ENCODE data around the gene NPC1. TPM values are rescaled to one million over a fixed set of nuclear protein-coding genes. Genes with fewer than 3 reads are reported as not detected.

NPC1 gene
- total and polyA plus RNA-seq, 2 donors (not counting 3 experiments of a cell fraction or from before 2014, with no cell fraction given) = 40.6 to 45.2 TPM

DNA sequence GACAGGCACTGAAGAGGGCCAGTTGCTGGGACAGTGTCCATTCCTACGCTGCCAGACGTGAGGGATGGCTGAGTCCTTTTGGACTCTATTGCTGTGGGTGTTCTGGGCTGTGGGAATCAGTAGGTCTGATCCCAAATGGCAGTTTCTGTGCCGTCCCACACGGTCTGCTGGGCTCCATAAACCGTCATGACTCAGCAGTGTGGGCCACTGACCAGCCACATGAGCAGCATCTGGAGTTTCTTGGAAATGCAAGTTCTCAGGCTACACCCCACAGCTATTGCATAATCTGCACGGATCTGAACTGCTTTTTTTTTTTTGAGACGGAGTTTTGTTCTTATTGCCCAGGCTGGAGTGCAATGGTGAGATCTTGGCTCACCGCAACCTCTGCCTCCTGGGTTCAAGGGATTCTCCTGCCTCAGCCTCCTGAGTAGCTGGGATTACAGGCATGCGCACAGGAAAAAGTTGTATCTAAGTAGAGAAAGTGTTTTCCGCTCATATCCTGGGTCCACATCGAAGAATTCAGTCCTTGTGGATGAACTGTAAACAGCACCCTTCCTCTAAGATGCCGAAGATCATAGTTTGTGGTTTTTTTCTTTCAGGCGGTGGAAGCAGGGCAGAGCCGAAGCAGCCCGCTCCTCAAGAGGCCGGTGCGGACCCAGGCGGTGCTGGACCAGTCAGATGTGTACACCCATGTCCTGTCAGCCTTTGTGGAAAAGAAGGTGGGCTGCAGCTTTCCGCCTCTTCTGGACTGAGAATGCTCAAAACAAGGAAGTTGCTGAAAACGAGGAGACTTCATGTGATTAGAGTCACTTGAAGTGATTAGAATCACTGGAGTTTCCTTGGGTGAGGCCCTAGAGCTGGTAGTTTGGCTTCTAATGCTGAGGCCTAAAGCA is 57.5 kb downstream of the NPC1 start:
- POLR2A ChIA-PET = no interaction called here
- H3K79me2 ChIP-seq (ENCODE audit: control insufficient read depth, insufficient read depth, low read length) = no peaks in the 10 kb centered on the region
- peaks cover 29 to 35% of the 10 kb centered on the region in 2 experiments for H3K36me3 ChIP-seq (ENCODE audit: control insufficient read depth in 2 of 2, extremely low read depth in 1 of 2, insufficient read depth in 2 of 2, low read length in 2 of 2)
- no peak overlapping the region for H2AFZ ChIP-seq (ENCODE audit: low read depth, low read length)
- intact Hi-C loops (cut with micrococcal nuclease) (no loop called here), dilution Hi-C loops (cut with MboI; ENCODE audit: extremely low pct_ligation_motif_present, low sequenced_read_pairs) (no loop called here)
- CTCF ChIA-PET = interaction anchor here (0.6 to 1.5 kb wide), 2 partner anchors 13 to 174 kb away, joined by 3 to 4 read pairs; no protein-coding TSS in a partner anchor
- no peaks in the 10 kb centered on the region for H3K9me1 ChIP-seq (replicated peaks; ENCODE audit: control insufficient read depth, extremely low read depth, insufficient read depth, low read length)
- no peaks in the 10 kb centered on the region for H3K9me3 ChIP-seq (replicated peaks; ENCODE audit: control insufficient read depth, insufficient read depth, low read length)
- no peak overlapping the region for H3K9ac ChIP-seq (replicated peaks; ENCODE audit: extremely low read depth, insufficient read depth, low read length)
- DNase-seq (ENCODE audit: low read depth, low spot score) = no peak
- H3K4me1 ChIP-seq (ENCODE audit: control insufficient read depth, extremely low read depth, insufficient read depth, low read length) = peaks cover 9% of the 10 kb centered on the region
- no TSS peak for BruUV-seq (replicated peaks)
- FAIRE-seq = no peak
- no peak overlapping the region for H3K27ac ChIP-seq (ENCODE audit: insufficient read depth, low read depth, low read length)
- H4K20me1 ChIP-seq (replicated peaks; ENCODE audit: control insufficient read depth, extremely low read depth, insufficient read depth, low read length) = no peaks in the 10 kb centered on the region
- no peaks in the 10 kb centered on the region for H3K27me3 ChIP-seq (ENCODE audit: control insufficient read depth in 2 of 2, insufficient read depth in 2 of 2, low read length in 2 of 2)
- TF ChIP-seq JUN (IDR thresholded peaks at IDR 0.05; ENCODE audit: borderline replicate concordance, insufficient read depth, insufficient read length, low read depth) = no peak
- no peak for TF ChIP-seq POLR2AphosphoS5 (IDR thresholded peaks at IDR 0.05; ENCODE audit: insufficient read depth, low read depth, low read length)
- no peak for TF ChIP-seq MYC (IDR thresholded peaks at IDR 0.05; ENCODE audit: low read depth, low read length)
- TF ChIP-seq FOS (IDR thresholded peaks at IDR 0.05; ENCODE audit: borderline replicate concordance, insufficient read depth, low read length) = no peak
- TF ChIP-seq, protein P1, sequence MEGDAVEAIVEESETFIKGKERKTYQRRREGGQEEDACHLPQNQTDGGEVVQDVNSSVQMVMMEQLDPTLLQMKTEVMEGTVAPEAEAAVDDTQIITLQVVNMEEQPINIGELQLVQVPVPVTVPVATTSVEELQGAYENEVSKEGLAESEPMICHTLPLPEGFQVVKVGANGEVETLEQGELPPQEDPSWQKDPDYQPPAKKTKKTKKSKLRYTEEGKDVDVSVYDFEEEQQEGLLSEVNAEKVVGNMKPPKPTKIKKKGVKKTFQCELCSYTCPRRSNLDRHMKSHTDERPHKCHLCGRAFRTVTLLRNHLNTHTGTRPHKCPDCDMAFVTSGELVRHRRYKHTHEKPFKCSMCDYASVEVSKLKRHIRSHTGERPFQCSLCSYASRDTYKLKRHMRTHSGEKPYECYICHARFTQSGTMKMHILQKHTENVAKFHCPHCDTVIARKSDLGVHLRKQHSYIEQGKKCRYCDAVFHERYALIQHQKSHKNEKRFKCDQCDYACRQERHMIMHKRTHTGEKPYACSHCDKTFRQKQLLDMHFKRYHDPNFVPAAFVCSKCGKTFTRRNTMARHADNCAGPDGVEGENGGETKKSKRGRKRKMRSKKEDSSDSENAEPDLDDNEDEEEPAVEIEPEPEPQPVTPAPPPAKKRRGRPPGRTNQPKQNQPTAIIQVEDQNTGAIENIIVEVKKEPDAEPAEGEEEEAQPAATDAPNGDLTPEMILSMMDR (IDR thresholded peaks at IDR 0.05; ENCODE audit: extremely low read depth in 1 of 2, insufficient read depth in 1 of 2, low read depth in 1 of 2, low read length in 2 of 2) = no peak
- TF ChIP-seq POLR2A (IDR thresholded peaks at IDR 0.05; ENCODE audit: low read depth, low read length) = no peak
- no peak for TF ChIP-seq EZH2 (IDR thresholded peaks at IDR 0.05; ENCODE audit: borderline replicate concordance, low read depth, low read length, severe bottlenecking)
- no peak overlapping the region for H3K4me3 ChIP-seq (replicated peaks in 1 of 3; ENCODE audit: insufficient read depth in 1 of 3, low read depth in 1 of 3, low read length in 3 of 3)
- H3K4me2 ChIP-seq (ENCODE audit: insufficient read depth, low read length) = no peak overlapping the region

All from endothelial cell of umbilical vein (primary cell).